Parathyroid adenoma (tissue), 2 donors: Measurements from ENCODE around the gene LHPP.

Experiments
- H2AFZ ChIP-seq: fragments of 300-600 bp; sonication (generic); one replicate; pipeline ENCODE4 v1.7.0; 2017; ENCODE audit warnings: antibody characterized with exemption, mild to moderate bottlenecking
- H3K27ac ChIP-seq: fragments of 300-600 bp; sonication (generic); one replicate; pipeline ENCODE4 v1.7.0; 2017
- H3K27me3 ChIP-seq: fragments of 300-600 bp; sonication (generic); one replicate; pipeline ENCODE4 v1.7.0; 2017; ENCODE audit warnings: low read length; ENCODE audit not compliant: control insufficient read depth, insufficient read depth
- H3K36me3 ChIP-seq: fragments of 300-600 bp; sonication (generic); one replicate; pipeline ENCODE4 v1.7.0; 2017; ENCODE audit warnings: low read length; ENCODE audit not compliant: control insufficient read depth, insufficient read depth
- H3K4me1 ChIP-seq: fragments of 300-600 bp; sonication (generic); one replicate; pipeline ENCODE4 v1.7.0; 2017; ENCODE audit warnings: control low read depth
- H3K4me2 ChIP-seq: fragments of 300-600 bp; sonication (generic); one replicate; pipeline ENCODE4 v1.7.0; 2017; ENCODE audit warnings: low read length
- H3K4me3 ChIP-seq: fragments of 300-600 bp; sonication (generic); one replicate; pipeline ENCODE4 v1.7.0; 2017; ENCODE audit warnings: low read depth, low read length
- H3K79me2 ChIP-seq: fragments of 300-600 bp; sonication (generic); one replicate; pipeline ENCODE4 v1.7.0; 2017; ENCODE audit warnings: control low read depth
- H3K9ac ChIP-seq: fragments of 300-600 bp; sonication (generic); one replicate; pipeline ENCODE4 v1.7.0; 2017; ENCODE audit warnings: mild to moderate bottlenecking
- H3K9me3 ChIP-seq: fragments of 300-600 bp; sonication (generic); one replicate; pipeline ENCODE4 v1.7.0; 2017; ENCODE audit warnings: low read length; ENCODE audit not compliant: control insufficient read depth
- CTCF ChIP-seq: fragments of 300-600 bp; sonication (generic); IDR thresholded peaks from one replicate; pipeline ENCODE4 v1.7.0; 2017; ENCODE audit warnings: antibody characterized with exemption, mild to moderate bottlenecking
- donor health status: primary hyperparathyroidism.

The LHPP gene

GRCh38 chr10:124589491-124590041 is 127.9 kb downstream of the LHPP start:
- no peak overlapping the region for H3K4me2 ChIP-seq
- peak overlapping the region; percentile 77 for H3K27ac ChIP-seq
- TF ChIP-seq CTCF, result no peak
- H3K9me3 ChIP-seq, result no peaks in the 10 kb centered on the region
- H3K36me3 ChIP-seq, result no peaks in the 10 kb centered on the region
- peak overlapping the region; percentile 72 for H2AFZ ChIP-seq
- no peak overlapping the region for H3K4me3 ChIP-seq
- no peak overlapping the region for H3K9ac ChIP-seq
- peaks cover 12% of the 10 kb centered on the region for H3K4me1 ChIP-seq
- no peaks in the 10 kb centered on the region for H3K27me3 ChIP-seq
- H3K79me2 ChIP-seq, result no peaks in the 10 kb centered on the region

- Histone ChIP-seq H3K4me3 (no peak overlapping the region), H3K4me1 (peaks cover 12% of the 10 kb centered on the region), H3K9ac (no peak overlapping the region), H3K27me3 (no peaks in the 10 kb centered on the region), H3K27ac (no peak overlapping the region), H3K79me2 (no peaks in the 10 kb centered on the region), H3K9me3 (no peaks in the 10 kb centered on the region), H3K36me3 (no peaks in the 10 kb centered on the region), H2AFZ (no peak overlapping the region), H3K4me2 (no peak overlapping the region)
- TF ChIP-seq CTCF, result no peak
These were observed 128.8 kb downstream of the LHPP start for GRCh38 chr10:124590216-124591122.

GRCh38 chr10:124591123-124591495 is 129.5 kb downstream of the LHPP start:
- TF ChIP-seq CTCF, result no peak
- H3K4me2 ChIP-seq, result no peak overlapping the region
- H3K4me1 ChIP-seq, result peaks cover 12% of the 10 kb centered on the region
- H3K9me3 ChIP-seq, result no peaks in the 10 kb centered on the region
- no peaks in the 10 kb centered on the region for H3K36me3 ChIP-seq
- H3K27ac ChIP-seq, result no peak overlapping the region
- no peaks in the 10 kb centered on the region for H3K27me3 ChIP-seq
- no peaks in the 10 kb centered on the region for H3K79me2 ChIP-seq
- H3K4me3 ChIP-seq, result no peak overlapping the region
- no peak overlapping the region for H2AFZ ChIP-seq
- H3K9ac ChIP-seq, result no peak overlapping the region

- H3K9ac ChIP-seq, result no peak overlapping the region
- H3K36me3 ChIP-seq, result no peaks in the 10 kb centered on the region
- no peak overlapping the region for H3K27ac ChIP-seq
- H3K27me3 ChIP-seq, result no peaks in the 10 kb centered on the region
- TF ChIP-seq CTCF, result no peak
- H3K4me1 ChIP-seq, result peaks cover 12% of the 10 kb centered on the region
- no peaks in the 10 kb centered on the region for H3K79me2 ChIP-seq
- no peaks in the 10 kb centered on the region for H3K9me3 ChIP-seq
- no peak overlapping the region for H3K4me3 ChIP-seq
- no peak overlapping the region for H3K4me2 ChIP-seq
- no peak overlapping the region for H2AFZ ChIP-seq
These were observed 130.5 kb downstream of the LHPP start for GRCh38 chr10:124592101-124592500.
